ENCODE measurements around the gene SDK2. TPM values are rescaled to one million over a fixed set of nuclear protein-coding genes. Genes with fewer than 3 reads are reported as not detected.

SDK2 gene
- total RNA-seq, 1 experiment from 2014 or later = not detected

DNA sequence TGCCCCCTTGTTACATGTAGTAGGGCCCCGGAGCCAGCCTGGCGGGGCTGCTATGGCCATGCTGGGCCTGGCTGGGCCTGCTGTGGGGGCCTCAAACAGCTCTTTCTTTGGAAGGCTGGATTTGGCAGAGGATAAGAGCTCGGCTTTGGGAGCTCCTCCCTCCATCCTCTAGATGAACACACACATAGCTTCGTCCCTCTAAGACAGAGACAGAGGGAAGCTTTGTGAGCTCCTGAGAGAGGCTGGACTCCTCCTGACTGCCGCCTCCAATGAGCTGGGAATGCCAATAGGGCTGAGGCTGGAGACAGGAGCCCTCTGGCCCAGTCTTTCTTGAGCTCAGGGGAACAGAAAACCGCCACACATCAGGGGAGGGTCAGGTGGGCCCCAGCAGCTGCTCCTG, 295.1 kb downstream of the SDK2 start:
- DNase-seq = no peak
- Histone ChIP-seq H3K4me2 (ENCODE audit: low read depth, low read length, poor library complexity, severe bottlenecking) (no peak overlapping the region), H3K9me3 (ENCODE audit: low read length) (no peaks in the 10 kb centered on the region), H3K27ac (ENCODE audit: low read length) (no peak overlapping the region), H3K4me1 (ENCODE audit: low read length) (no peaks in the 10 kb centered on the region), H2AFZ (ENCODE audit: low read length) (no peak overlapping the region), H3K4me3 (ENCODE audit: low read length) (no peak overlapping the region), H3K9ac (ENCODE audit: low read length) (no peak overlapping the region), H3K79me2 (ENCODE audit: low read length) (no peaks in the 10 kb centered on the region), H3K9me2 (replicated peaks; ENCODE audit: insufficient read depth, low read length) (no peaks in the 10 kb centered on the region), H3K27me3 (ENCODE audit: low read length) (no peaks in the 10 kb centered on the region), H4K20me1 (ENCODE audit: insufficient read depth, low read depth, low read length) (no peaks in the 10 kb centered on the region), H3K36me3 (ENCODE audit: insufficient read depth, low read length) (no peaks in the 10 kb centered on the region)

DNA sequence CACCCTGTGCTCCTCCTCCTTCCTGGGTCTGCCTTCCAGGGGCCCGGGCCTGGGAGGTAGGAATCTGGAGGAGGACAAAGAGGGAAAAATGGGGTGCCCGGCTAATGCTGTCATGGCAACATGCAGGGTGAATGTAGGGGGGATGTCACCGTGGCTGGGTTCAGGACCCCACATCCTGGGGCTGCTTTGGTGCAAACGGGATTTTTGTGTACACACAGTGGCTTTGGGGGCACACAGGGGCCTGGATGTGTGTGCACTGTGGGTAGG, 295.5 kb downstream of the SDK2 start:
- Histone ChIP-seq H3K4me1 (ENCODE audit: low read length) (no peaks in the 10 kb centered on the region), H3K4me2 (ENCODE audit: low read depth, low read length, poor library complexity, severe bottlenecking) (no peak overlapping the region), H3K27me3 (ENCODE audit: low read length) (no peaks in the 10 kb centered on the region), H2AFZ (ENCODE audit: low read length) (no peak overlapping the region), H4K20me1 (ENCODE audit: insufficient read depth, low read depth, low read length) (no peaks in the 10 kb centered on the region), H3K9me3 (ENCODE audit: low read length) (no peaks in the 10 kb centered on the region), H3K4me3 (ENCODE audit: low read length) (no peak overlapping the region), H3K79me2 (ENCODE audit: low read length) (no peaks in the 10 kb centered on the region), H3K27ac (ENCODE audit: low read length) (no peak overlapping the region), H3K36me3 (ENCODE audit: insufficient read depth, low read length) (no peaks in the 10 kb centered on the region), H3K9me2 (replicated peaks; ENCODE audit: insufficient read depth, low read length) (no peaks in the 10 kb centered on the region), H3K9ac (ENCODE audit: low read length) (no peak overlapping the region)
- no peak for DNase-seq

DNA sequence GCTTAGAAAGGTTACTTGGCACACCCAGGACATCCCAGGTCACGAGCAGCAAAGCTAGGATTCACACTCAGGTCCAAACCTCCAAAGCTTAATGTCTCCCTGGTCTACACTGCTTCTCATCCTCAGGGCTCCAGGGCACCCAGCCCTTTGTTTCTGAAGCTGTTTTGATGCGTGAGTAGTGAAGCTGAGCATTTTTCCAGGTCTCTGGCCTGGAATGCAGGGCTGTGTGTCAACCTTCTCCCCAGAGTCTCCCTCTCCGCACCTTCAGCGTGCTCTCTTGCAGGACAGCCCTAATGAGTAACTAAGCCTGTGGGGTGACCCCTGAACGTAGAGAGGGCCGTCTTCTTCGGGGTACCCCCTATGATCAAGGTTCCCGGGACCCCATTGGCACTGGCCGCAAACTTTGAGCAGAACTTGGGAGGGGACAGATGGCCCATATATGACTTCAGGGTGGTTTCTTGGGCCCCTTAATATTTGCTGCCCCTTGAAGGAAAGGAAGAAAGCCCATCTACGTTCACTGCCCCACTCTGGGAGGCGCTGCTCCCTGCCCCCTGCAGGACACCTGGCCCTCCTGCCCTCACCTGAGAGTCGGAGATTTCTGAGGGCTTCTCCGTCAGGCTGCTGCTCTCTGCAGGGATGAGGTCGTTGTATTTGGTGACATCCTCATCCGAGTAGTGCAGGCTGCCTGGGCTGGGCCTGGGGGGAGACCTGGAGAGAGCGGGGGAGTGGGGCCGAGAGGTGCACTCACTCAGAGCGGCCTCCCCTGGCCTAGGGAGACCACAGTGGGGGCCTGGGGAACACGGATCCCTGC, 296.0 kb downstream of the SDK2 start:
- no peaks in the 10 kb centered on the region for H3K9me3 ChIP-seq (ENCODE audit: low read length)

DNA sequence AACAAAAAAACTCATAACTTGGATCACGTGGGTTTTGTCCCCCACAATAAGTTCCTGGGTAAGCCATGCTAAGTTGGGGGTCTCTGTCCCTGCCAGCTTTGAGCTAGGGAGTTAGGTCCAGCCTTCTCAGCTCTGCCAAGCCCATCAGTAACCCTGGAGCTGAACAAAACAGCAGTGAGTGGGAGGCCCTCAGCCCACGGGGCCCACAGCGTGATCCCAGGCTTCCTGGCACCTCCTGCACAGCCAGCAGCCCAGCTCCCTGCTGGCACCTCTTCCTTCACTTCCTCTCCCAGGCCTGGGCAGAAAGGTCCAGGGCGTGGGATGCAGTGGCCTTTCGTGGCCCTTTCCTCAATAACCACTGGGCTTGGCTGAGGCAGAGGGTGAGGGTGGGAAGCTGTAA, 296.9 kb downstream of the SDK2 start:
- H3K9me2 ChIP-seq (replicated peaks; ENCODE audit: insufficient read depth, low read length) = no peaks in the 10 kb centered on the region
- H2AFZ ChIP-seq (ENCODE audit: low read length) = no peak overlapping the region

More for the DNA sequence above, 296.0 kb downstream of the SDK2 start:
- no peak overlapping the region for H2AFZ ChIP-seq (ENCODE audit: low read length)
- no peaks in the 10 kb centered on the region for H3K4me1 ChIP-seq (ENCODE audit: low read length)
- no peaks in the 10 kb centered on the region for H3K36me3 ChIP-seq (ENCODE audit: insufficient read depth, low read length)
- DNase-seq = no peak
- no peak overlapping the region for H3K9ac ChIP-seq (ENCODE audit: low read length)
- H3K79me2 ChIP-seq (ENCODE audit: low read length) = no peaks in the 10 kb centered on the region
- no peaks in the 10 kb centered on the region for H3K27me3 ChIP-seq (ENCODE audit: low read length)
- H3K9me2 ChIP-seq (replicated peaks; ENCODE audit: insufficient read depth, low read length) = no peaks in the 10 kb centered on the region
- no peak overlapping the region for H3K4me3 ChIP-seq (ENCODE audit: low read length)
- no peaks in the 10 kb centered on the region for H4K20me1 ChIP-seq (ENCODE audit: insufficient read depth, low read depth, low read length)
- no peak overlapping the region for H3K27ac ChIP-seq (ENCODE audit: low read length)
- no peak overlapping the region for H3K4me2 ChIP-seq (ENCODE audit: low read depth, low read length, poor library complexity, severe bottlenecking)

DNA sequence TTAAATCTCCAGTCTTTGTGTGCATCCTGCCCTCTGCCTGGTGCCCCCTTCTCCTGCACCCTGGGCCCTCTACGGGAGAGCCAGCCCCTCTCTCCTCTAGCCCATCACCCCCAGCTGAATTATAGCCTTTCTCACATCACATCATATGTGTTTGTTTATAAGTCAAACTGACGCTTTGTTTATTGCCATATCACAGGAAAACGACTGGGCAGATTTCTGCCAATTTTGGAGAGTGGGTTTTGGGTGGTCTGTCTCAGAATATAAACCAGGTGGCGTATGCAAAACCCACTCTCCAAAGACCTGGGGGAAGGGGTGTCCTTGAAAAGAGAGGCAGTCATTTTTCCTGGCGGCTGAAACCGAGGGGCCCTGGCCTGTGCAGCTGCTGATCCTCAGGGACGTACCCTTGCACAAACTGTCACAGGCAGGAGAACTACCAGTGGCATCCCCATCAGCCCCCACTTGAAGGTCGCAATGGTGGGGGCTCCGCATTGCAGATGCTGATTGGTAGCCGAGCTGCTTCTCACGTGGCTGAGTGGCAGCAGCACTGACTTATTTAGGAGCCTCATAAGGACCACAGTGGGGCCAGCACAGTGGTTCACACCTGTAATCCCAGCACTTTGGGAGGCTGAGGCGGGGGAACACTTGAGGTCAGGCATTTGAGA, 297.6 kb downstream of the SDK2 start:
- Histone ChIP-seq H3K4me1 (ENCODE audit: low read length) (no peaks in the 10 kb centered on the region), H2AFZ (ENCODE audit: low read length) (no peak overlapping the region), H4K20me1 (ENCODE audit: insufficient read depth, low read depth, low read length) (no peaks in the 10 kb centered on the region), H3K27ac (ENCODE audit: low read length) (no peak overlapping the region), H3K27me3 (ENCODE audit: low read length) (no peaks in the 10 kb centered on the region), H3K79me2 (ENCODE audit: low read length) (no peaks in the 10 kb centered on the region), H3K4me3 (ENCODE audit: low read length) (no peak overlapping the region), H3K4me2 (ENCODE audit: low read depth, low read length, poor library complexity, severe bottlenecking) (no peak overlapping the region), H3K9ac (ENCODE audit: low read length) (no peak overlapping the region), H3K36me3 (ENCODE audit: insufficient read depth, low read length) (no peaks in the 10 kb centered on the region), H3K9me2 (replicated peaks; ENCODE audit: insufficient read depth, low read length) (no peaks in the 10 kb centered on the region), H3K9me3 (ENCODE audit: low read length) (no peaks in the 10 kb centered on the region)
- no peak for DNase-seq

More for the DNA sequence above, 296.9 kb downstream of the SDK2 start:
- H3K27me3 ChIP-seq (ENCODE audit: low read length) = no peaks in the 10 kb centered on the region
- no peaks in the 10 kb centered on the region for H3K4me1 ChIP-seq (ENCODE audit: low read length)
- H3K4me2 ChIP-seq (ENCODE audit: low read depth, low read length, poor library complexity, severe bottlenecking) = no peak overlapping the region
- H3K9ac ChIP-seq (ENCODE audit: low read length) = no peak overlapping the region
- no peaks in the 10 kb centered on the region for H3K9me3 ChIP-seq (ENCODE audit: low read length)
- no peak overlapping the region for H3K27ac ChIP-seq (ENCODE audit: low read length)
- no peaks in the 10 kb centered on the region for H4K20me1 ChIP-seq (ENCODE audit: insufficient read depth, low read depth, low read length)
- H3K36me3 ChIP-seq (ENCODE audit: insufficient read depth, low read length) = no peaks in the 10 kb centered on the region
- DNase-seq = no peak
- no peak overlapping the region for H3K4me3 ChIP-seq (ENCODE audit: low read length)
- H3K79me2 ChIP-seq (ENCODE audit: low read length) = no peaks in the 10 kb centered on the region

DNA sequence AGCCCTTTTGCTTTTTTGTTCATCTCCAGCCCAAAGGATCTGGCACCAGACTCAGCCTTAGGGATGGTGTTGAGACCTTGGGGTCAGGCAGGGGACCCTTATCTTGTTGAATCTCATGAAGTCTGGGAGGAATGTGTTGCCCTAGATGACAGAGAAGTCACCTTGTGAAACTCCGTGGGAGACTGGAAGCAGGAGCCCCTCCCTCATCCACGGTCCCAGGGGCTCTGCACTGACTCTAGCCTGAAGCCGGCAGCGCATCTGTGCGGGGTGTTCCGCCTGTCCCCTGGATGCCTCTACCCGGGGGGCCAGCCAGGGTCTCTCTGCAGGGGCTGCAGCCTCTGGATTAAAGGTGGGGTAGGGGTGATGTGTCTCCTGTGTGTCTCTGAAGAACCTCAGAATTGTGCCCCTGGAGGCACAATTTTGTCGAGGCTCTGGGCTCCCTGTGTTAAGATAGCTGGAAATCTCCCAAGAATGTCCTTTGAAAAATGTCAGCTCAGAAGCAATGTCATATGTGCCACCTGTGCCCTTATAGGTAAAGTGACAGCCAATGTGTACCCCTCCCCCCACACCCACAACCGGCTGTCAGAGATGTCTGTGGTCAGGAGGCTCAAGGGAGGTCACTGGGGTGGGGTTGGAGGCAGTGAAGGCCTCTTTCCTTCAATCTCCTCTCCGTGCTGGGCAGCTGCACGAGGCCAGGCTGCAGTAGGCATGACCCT, 300.3 kb downstream of the SDK2 start:
- Histone ChIP-seq H3K9me2 (replicated peaks; ENCODE audit: insufficient read depth, low read length) (no peaks in the 10 kb centered on the region), H3K9ac (ENCODE audit: low read length) (no peak overlapping the region), H3K36me3 (ENCODE audit: insufficient read depth, low read length) (no peaks in the 10 kb centered on the region), H3K4me1 (ENCODE audit: low read length) (no peaks in the 10 kb centered on the region), H3K27me3 (ENCODE audit: low read length) (no peaks in the 10 kb centered on the region), H2AFZ (ENCODE audit: low read length) (no peak overlapping the region), H3K4me3 (ENCODE audit: low read length) (no peak overlapping the region), H3K79me2 (ENCODE audit: low read length) (no peaks in the 10 kb centered on the region), H3K4me2 (ENCODE audit: low read depth, low read length, poor library complexity, severe bottlenecking) (no peak overlapping the region), H3K27ac (ENCODE audit: low read length) (no peak overlapping the region), H3K9me3 (ENCODE audit: low read length) (no peaks in the 10 kb centered on the region), H4K20me1 (ENCODE audit: insufficient read depth, low read depth, low read length) (no peaks in the 10 kb centered on the region)
- DNase-seq = no peak

DNA sequence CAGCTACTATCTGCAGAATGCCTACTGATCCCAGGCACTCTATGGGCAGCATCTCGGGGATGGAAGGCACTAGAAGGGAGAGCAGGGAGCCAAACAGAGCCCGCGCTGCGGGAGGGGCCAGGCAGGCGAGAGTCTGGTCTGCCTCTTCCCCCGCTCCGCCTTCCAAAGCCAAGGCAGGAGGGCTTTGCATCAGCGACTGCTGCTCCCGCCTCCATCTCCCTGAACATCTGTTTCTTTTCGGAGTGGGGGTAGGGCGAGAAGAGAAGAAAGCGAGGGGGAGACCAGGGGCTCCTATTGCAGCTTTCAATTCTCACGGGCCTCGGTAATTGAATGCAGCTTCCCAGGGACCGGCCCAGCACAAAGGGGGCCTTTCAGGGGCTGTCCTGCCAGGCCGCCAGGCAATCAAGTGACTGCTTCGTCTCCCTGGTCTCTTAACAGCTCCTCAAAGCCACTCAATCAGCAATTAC, 301.0 kb downstream of the SDK2 start:
- no peaks in the 10 kb centered on the region for H3K4me1 ChIP-seq (ENCODE audit: low read length)
- no peaks in the 10 kb centered on the region for H3K9me2 ChIP-seq (replicated peaks; ENCODE audit: insufficient read depth, low read length)
- H3K4me2 ChIP-seq (ENCODE audit: low read depth, low read length, poor library complexity, severe bottlenecking) = no peak overlapping the region
- H3K36me3 ChIP-seq (ENCODE audit: insufficient read depth, low read length) = no peaks in the 10 kb centered on the region
- H3K9ac ChIP-seq (ENCODE audit: low read length) = no peak overlapping the region
- H4K20me1 ChIP-seq (ENCODE audit: insufficient read depth, low read depth, low read length) = no peaks in the 10 kb centered on the region
- no peak overlapping the region for H3K27ac ChIP-seq (ENCODE audit: low read length)
- no peaks in the 10 kb centered on the region for H3K79me2 ChIP-seq (ENCODE audit: low read length)
- no peaks in the 10 kb centered on the region for H3K9me3 ChIP-seq (ENCODE audit: low read length)
- no peak overlapping the region for H2AFZ ChIP-seq (ENCODE audit: low read length)
- no peak overlapping the region for H3K4me3 ChIP-seq (ENCODE audit: low read length)
- H3K27me3 ChIP-seq (ENCODE audit: low read length) = no peaks in the 10 kb centered on the region
- DNase-seq = no peak

DNA sequence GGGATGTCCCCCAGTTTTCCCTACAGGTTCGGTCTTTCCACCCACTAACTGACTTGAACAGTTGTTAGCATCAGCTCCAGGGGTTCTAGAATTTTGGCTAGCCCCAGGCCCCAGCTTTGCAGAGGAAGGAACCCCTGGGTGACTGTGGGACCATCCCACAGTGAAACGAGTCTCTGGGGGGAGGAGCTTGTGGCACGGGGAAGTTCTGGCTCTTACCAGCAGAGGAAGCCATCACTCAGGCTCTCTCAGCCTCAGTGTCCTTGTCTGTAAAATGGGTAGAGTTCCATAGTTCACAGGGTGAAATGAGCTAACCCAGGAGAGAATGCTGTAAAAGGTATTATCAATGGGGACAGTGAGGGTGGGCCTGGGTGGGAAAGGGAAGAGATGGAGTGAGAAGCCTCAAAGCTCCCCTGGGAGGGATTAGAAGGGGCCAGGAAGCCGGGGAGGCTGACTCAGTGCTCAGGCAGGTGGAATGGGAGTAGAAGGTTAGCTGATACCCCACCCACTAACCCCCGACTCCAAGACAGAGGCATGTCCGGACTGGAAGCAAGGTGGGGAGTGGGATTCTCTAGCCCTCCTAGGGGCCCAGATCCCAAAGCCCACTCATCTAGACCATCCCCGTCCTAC, 301.6 kb downstream of the SDK2 start:
- Histone ChIP-seq H3K9me2 (replicated peaks; ENCODE audit: insufficient read depth, low read length) (no peaks in the 10 kb centered on the region), H3K27me3 (ENCODE audit: low read length) (no peaks in the 10 kb centered on the region), H3K4me2 (ENCODE audit: low read depth, low read length, poor library complexity, severe bottlenecking) (no peak overlapping the region), H3K79me2 (ENCODE audit: low read length) (no peaks in the 10 kb centered on the region), H2AFZ (ENCODE audit: low read length) (no peak overlapping the region), H3K9ac (ENCODE audit: low read length) (no peak overlapping the region), H3K4me1 (ENCODE audit: low read length) (no peaks in the 10 kb centered on the region), H3K27ac (ENCODE audit: low read length) (no peak overlapping the region), H3K9me3 (ENCODE audit: low read length) (no peaks in the 10 kb centered on the region), H4K20me1 (ENCODE audit: insufficient read depth, low read depth, low read length) (no peaks in the 10 kb centered on the region), H3K36me3 (ENCODE audit: insufficient read depth, low read length) (no peaks in the 10 kb centered on the region), H3K4me3 (ENCODE audit: low read length) (no peak overlapping the region)
- no peak for DNase-seq

Data from Karpas-422 (cell line).